Measurements from ENCODE around the gene TRAPPC3. TPM values are rescaled to one million over a fixed set of nuclear protein-coding genes. Genes with fewer than 3 reads are reported as not detected.
A peak's percentile ranks its signal among the peaks of the same experiment; 100 is the strongest.

The TRAPPC3 gene
- total and polyA plus RNA-seq, 7 donors: 75.1 to 177 (median 108) TPM

GRCh38 chr1:36155408-36156328 lies 6.4 kb upstream of the TRAPPC3 start, which contains the start of gene MAP7D1:
MAP7D1 (plus strand) TSS chr1:36156160; CDS start chr1:36156418, 258 bp downstream.
- peak; percentile 96 for DNase-seq
- Histone ChIP-seq H3K4me3 (peak within 1 kb of the TSS; percentile 81 to 100 (median 98)), H3K27me3 (no peaks in the 10 kb centered on the region), H3K9me3 (no peaks in the 10 kb centered on the region), H3K36me3 (no peaks in the 10 kb centered on the region), H3K4me1 (peaks cover 0 to 75% (median 64%) of the 10 kb centered on the region in 4 donors), H3K27ac (peak within 1 kb of the TSS; percentile 98 to 100 (median 100))
- intact Hi-C loops (cut with DNase I): no loop called here
- peak; percentile 81 to 98 (median 95) for TF ChIP-seq POLR2AphosphoS5 (IDR thresholded peaks at IDR 0.05)
- peak; percentile 97 for TF ChIP-seq POLR2A (IDR thresholded peaks at IDR 0.05)
- no peak for TF ChIP-seq EP300 (IDR thresholded peaks at IDR 0.05)
- TF ChIP-seq CTCF (IDR thresholded peaks at IDR 0.05): no peak
- 1% methylated on average over 88 of the region's 88 CpGs for WGBS, 2 donors

- intact Hi-C loops (cut with DNase I): no loop called here
- Histone ChIP-seq H3K9me3 (no peaks in the 10 kb centered on the region), H3K27me3 (no peaks in the 10 kb centered on the region), H3K36me3 (no peaks in the 10 kb centered on the region), H3K4me1 (peaks cover 0 to 75% (median 64%) of the 10 kb centered on the region in 4 donors), H3K27ac (peak overlapping the region; percentile 98 to 100 (median 100)), H3K4me3 (peak overlapping the region; percentile 81 to 100 (median 98))
- TF ChIP-seq POLR2A (IDR thresholded peaks at IDR 0.05): no peak
- TF ChIP-seq CTCF (IDR thresholded peaks at IDR 0.05): no peak
- no peak for TF ChIP-seq EP300 (IDR thresholded peaks at IDR 0.05)
- no peak for TF ChIP-seq POLR2AphosphoS5 (IDR thresholded peaks at IDR 0.05)
- 47 to 49% methylated on average over 6 of the region's 6 CpGs for WGBS, 2 donors
- DNase-seq: no peak
Measured at GRCh38 chr1:36154765-36155407, 5.6 kb upstream of the TRAPPC3 start.

- H3K4me3 ChIP-seq: no peak overlapping the region
Measured at GRCh38 chr1:36154335-36154734, 5.0 kb upstream of the TRAPPC3 start.

GRCh38 chr1:36153476-36153875 lies 4.2 kb upstream of the TRAPPC3 start:
- 95 to 97% methylated on average over 6 of the region's 6 CpGs for WGBS, 2 donors
- intact Hi-C loops (cut with DNase I): no loop called here

More at GRCh38 chr1:36154335-36154734, 5.0 kb upstream of the TRAPPC3 start:
- Histone ChIP-seq H3K9me3 (no peaks in the 10 kb centered on the region), H3K4me1 (peaks cover 0 to 72% (median 61%) of the 10 kb centered on the region in 4 donors), H3K27me3 (no peaks in the 10 kb centered on the region), H3K36me3 (no peaks in the 10 kb centered on the region), H3K27ac (peak overlapping the region; percentile 98 to 100 (median 100))
- TF ChIP-seq POLR2AphosphoS5 (IDR thresholded peaks at IDR 0.05) (no peak), POLR2A (IDR thresholded peaks at IDR 0.05) (no peak), EP300 (IDR thresholded peaks at IDR 0.05) (no peak), CTCF (IDR thresholded peaks at IDR 0.05) (no peak)
- no peak for DNase-seq
- intact Hi-C loops (cut with DNase I): no loop called here
- WGBS, 2 donors: 93 to 95% methylated on average over 6 of the region's 6 CpGs

More at GRCh38 chr1:36153476-36153875, 4.2 kb upstream of the TRAPPC3 start:
- no peaks in the 10 kb centered on the region for H3K9me3 ChIP-seq
- H3K36me3 ChIP-seq: no peaks in the 10 kb centered on the region
- no peak overlapping the region for H3K4me3 ChIP-seq
- H3K27ac ChIP-seq: peak overlapping the region in 3 of 4 donors; percentile 98 to 100 (median 100)
- TF ChIP-seq POLR2A (IDR thresholded peaks at IDR 0.05) (no peak), CTCF (IDR thresholded peaks at IDR 0.05) (no peak), POLR2AphosphoS5 (IDR thresholded peaks at IDR 0.05) (no peak)
- H3K4me1 ChIP-seq: peaks cover 0 to 66% (median 56%) of the 10 kb centered on the region in 4 donors
- no peaks in the 10 kb centered on the region for H3K27me3 ChIP-seq
- DNase-seq: no peak
